ENCODE data around the gene TUBB2B.
"Not testable (repeated sequence)": the region's sequence is repeated elsewhere in the genome, so short reads cannot be mapped to it uniquely, and the experiment has no call there.

Gene TUBB2B

DNA sequence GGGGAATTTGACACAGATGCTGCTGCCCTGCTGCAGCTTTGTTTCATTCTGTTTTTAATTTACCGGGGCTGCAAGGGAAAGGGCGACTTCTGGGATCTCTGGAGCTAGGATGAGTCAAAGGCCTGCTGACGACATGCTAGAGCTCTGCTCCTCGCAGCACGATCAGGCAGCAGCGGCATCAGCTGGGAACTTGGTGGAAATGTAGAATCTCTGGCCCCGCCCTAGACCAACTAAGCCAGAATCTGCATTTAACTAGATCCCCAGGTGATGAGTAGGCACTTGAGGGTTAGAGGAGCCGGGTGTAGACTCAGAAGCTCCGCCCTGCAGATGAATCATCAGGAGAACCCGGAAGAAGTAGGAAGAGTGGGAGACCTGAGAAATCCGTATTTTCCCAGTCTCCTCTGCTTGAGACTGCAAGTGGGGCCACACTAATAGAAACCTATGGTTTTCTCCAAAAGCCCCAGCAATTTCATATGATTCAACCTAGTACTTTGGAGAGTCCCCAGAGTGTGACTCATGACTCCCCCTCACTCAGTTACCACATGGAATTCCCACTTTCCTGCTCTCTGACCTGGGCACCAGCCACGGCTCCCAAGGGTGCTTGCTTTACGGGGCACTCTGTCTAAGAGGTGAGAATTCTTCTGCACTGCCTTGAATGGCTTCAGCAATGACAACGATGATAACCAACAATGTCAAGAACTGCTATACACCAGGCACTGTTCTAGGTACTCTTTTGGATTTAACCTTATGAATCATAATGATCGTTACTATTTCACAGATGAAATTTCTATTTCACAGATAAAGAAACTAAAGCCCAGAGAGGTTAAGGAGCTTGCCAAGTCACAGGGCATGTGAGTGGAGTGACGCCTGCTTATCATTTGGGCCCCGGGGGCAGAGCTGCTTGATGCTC, 18.1 kb downstream of the TUBB2B start:
- peak; percentile 87 for DNase-seq

DNA sequence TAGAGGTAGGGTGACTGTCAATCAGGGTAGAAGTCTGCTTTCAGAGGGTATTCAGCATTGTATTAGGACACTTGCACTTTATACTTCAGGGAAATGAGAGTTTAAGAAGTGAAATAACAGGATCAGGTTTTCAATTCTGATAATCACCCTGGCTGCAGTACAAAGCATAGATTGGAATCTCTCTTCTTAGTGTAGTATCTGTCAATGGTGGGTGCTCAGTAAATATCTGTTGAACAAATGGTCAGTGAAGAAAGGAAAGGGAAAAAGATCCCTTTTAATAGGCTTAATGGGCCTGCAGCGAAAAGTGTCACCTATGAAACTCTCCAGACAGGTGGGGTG, 18.7 kb downstream of the TUBB2B start:
- no peak for DNase-seq

GRCh38 chr6:3208098-3208774, 19.2 kb downstream of the TUBB2B start:
- no peak for DNase-seq

GRCh38 chr6:3206339-3207015, 21.0 kb downstream of the TUBB2B start:
- DNase-seq, result no peak

DNA sequence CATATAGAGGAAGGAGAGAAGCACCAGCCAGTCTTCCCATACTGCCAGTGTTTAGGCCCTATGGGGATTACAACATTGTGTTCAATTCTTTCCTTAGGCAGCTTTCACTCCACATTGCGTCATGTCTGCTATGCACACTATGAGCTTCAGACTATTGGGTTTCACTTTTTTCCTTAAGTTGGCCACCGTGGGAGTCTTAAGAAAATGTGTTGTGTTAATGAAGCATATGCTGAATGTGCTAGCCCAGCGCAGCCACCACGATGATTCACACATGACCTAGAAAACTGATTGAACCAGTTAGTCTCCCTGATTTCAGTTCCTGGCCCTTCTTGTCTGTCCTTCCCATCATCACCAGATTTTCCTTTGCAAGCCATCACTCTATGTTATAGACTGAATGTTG, 21.5 kb downstream of the TUBB2B start:
- no peak for DNase-seq

- no peak for DNase-seq
These were observed 22.5 kb downstream of the TUBB2B start for GRCh38 chr6:3204921-3205320.

- no peak for DNase-seq
These were observed 24.3 kb downstream of the TUBB2B start for GRCh38 chr6:3202999-3203696.

GRCh38 chr6:3201388-3201787, 26.1 kb downstream of the TUBB2B start:
- no peak for DNase-seq

DNA sequence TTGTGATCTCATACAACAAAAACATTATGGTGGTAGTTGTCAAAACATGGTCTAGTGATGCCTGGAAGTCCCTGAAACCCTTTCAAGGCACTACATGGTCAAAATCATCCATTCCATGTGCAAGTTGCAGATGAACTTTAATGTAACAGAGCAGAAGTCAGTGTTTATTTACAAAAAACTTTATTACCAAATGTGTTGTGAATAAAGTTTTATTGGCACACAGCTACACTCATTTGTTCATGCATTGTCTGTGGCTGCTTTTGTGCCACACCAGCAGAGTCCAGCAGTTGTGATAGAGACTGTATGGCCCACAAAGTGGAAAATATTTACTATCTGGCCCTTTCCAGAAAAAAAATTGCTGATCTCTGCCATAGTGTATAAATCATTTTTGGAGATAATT, 26.8 kb downstream of the TUBB2B start:
- DNase-seq, result no peak

GRCh38 chr6:3199382-3199781, 28.1 kb downstream of the TUBB2B start:
- no peak for DNase-seq

- not testable (repeated sequence) for DNase-seq
These were observed 29.7 kb downstream of the TUBB2B start for GRCh38 chr6:3197734-3198133.

- no peak for DNase-seq
These were observed 30.7 kb downstream of the TUBB2B start for GRCh38 chr6:3196770-3197169.

DNA sequence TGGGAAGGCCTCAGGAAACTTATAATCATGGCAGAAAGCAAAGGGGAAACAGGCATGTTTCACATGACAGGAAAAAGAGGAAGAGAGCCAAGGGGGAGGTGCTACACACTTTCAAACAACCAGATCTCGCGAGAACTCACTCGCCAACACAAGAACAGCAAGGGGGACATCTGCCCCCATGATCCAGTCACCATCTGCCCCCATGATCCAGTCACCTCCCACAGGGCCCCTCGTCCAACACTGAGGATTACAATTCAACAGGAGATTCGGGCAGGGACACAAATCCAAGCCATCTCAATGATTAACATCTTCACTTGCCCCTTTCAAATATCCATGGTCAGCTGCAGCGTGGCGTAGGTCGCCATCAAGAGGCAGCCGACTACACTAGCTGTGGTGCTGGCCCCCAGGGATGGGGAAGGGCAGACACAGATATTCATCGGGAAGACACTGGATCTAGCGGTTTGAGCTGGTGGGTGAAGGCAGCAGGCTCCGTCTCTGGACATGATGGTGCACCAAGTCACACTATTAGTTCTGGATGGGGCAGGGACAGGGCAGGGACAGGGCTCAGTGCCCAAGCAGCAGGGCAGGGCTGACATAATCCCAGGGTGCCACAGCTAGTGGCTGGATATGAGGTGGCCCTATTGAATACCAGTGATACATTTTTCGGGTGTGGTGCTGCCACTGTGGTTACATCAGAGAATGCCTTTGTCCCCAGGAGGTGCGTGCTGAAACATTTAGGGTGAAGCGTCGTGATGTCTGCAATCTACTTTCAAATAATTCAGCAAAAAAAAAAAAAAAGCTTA, 31.6 kb downstream of the TUBB2B start:
- no peak for DNase-seq

GRCh38 chr6:3195420-3195694, 32.1 kb downstream of the TUBB2B start:
- DNase-seq, result no peak

GRCh38 chr6:3194535-3195419, 32.7 kb downstream of the TUBB2B start:
- no peak for DNase-seq

DNA sequence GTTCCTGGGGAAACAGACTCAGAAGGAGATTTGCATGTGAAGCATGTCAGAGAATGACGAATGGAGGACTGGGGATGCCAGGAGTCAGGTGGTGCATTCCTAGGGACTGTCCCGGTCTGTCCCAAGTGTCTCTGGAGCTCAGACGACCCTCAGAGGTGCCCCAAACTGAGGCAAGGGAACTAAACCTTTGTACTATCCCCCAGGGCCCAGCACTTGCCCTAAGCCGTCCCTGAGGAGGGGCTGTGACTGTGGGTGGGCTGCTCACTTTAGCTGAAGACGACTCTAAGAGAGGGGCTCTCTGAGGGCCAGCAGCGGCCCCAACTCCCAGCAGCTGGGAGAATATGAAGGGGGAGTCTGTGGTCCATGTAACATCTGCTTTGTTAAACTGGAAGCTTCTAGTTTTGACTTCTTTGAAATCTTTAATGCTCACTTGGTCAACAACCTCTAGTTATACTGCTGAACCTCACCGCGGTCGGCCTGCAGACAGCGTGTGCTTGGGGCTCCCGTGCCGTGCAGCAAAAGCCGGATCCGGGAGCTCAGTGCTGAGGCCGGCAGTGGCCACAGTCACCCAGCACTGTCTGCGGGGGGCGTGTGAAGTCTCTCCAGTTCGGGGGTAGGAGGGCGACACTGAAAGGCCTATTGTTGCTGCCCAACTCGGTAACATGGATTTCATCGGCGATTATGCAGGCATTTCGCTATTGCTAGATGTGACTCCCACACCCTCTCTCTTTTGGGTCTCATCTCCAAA, 34.2 kb downstream of the TUBB2B start:
- DNase-seq, result peak; percentile 55

DNA sequence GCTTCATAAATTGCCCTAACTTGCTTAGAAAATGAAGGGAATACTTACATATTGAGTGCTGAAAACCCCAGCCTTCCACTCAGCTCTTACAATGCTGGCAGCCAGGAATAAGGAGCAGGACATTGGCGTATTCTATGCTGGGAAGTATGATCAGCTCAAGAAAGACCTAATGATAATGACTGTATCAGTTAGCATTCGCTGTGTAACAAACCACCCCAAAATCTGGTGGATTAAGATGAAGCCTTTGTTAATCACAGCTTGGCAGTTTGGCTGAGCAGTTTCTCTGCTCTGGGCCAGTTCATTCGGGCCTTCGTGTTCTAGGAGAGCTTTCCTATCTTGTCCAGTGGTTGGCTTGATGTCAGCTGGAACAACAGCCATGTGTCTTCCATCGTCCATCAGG, 36.7 kb downstream of the TUBB2B start:
- no peak for DNase-seq

- no peak for DNase-seq
These were observed 37.4 kb downstream of the TUBB2B start for GRCh38 chr6:3190056-3190455.

- DNase-seq, result not testable (repeated sequence)
These were observed 38.3 kb downstream of the TUBB2B start for GRCh38 chr6:3189192-3189591.

DNA sequence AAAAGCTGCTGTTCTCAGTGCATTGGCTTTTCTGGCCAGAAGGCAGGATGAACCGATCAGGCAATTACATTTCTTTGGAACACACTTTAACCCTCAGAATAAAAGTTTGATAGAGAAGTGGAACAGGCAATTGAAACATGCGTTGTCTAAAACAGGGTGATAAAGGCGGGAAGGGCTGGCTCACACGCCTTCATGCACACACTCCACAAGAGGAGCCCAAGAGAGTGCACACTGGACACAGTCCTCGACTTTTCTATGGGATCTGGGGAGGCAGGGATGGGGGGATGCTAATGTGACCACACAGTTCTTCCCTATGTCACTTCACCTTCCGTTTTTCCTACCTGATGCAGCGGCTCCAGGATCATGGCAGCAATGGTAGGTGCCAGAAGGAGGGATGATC, 39.2 kb downstream of the TUBB2B start:
- no peak for DNase-seq

- DNase-seq, result peak; percentile 4
These were observed 40.5 kb downstream of the TUBB2B start for GRCh38 chr6:3186974-3187382.

Data from activated effector memory CD4-positive, alpha-beta T cell treated with anti-CD3 and anti-CD28 coated beads, Interleukin-2, amount 50 U/mL, for 16 hours (primary cell).